Measurements from ENCODE around the gene GAB2. TPM values are rescaled to one million over a fixed set of nuclear protein-coding genes. Genes with fewer than 3 reads are reported as not detected.

Gene GAB2
- total and polyA plus RNA-seq, 2 donors (not counting 1 experiment from before 2014, with no cell fraction given) = 5.8 to 85.9 TPM

DNA sequence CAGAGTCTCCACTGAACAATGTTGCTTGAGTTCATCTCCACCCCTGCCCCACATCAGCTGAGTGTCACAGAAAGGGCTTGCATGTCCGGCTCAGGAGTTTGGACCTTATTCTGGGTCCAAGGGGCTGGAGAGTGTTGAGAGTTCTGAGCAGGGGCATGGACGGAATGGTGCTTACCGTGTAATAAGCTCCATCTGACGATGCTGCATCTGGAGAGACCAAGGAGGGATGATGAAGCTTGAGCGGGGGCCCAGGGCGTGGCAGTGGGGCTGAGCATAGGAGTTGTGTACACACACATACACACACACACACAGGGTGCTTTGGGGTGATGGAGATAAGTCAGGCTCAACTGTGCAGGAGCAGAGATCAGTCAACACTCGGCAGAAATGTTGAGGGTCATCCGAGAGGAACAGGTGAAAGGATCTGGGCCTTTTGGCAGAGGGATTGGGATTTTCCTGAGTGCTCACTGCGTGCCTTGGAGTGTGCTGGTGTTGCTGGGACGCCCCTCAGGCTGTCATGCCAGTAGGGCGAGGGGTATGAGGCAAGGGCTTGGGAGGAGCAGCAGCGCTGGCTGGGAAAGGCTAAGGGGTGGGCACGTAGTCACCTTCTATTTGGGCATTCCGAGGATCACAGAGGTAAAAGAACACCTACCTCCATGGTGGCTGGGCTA lies 226.6 kb downstream of the GAB2 start:
- H3K79me2 ChIP-seq (ENCODE audit: control insufficient read depth, insufficient read depth, low read length) = peaks cover 7% of the 10 kb centered on the region
- peaks cover 24 to 28% of the 10 kb centered on the region in 2 donors for H3K4me1 ChIP-seq (ENCODE audit: control insufficient read depth in 2 of 2, insufficient read depth in 2 of 2, low read length in 2 of 2)
- no peaks in the 10 kb centered on the region for H3K9me3 ChIP-seq (ENCODE audit: control extremely low read depth in 1 of 3, control insufficient read depth in 2 of 3, insufficient read depth in 1 of 3, low read length in 2 of 3)
- POLR2A ChIA-PET = no interaction called here
- no peak overlapping the region for H3K27ac ChIP-seq (ENCODE audit: low read length in 2 of 2)
- no peak overlapping the region for H2AFZ ChIP-seq (ENCODE audit: insufficient read depth, low read depth, low read length, poor library complexity, severe bottlenecking)
- Mint-ChIP-seq H3K27me3 (no peaks in the 10 kb centered on the region), H3K4me3 (no peak overlapping the region), H3K27ac (no peak overlapping the region), H3K4me1 (peaks cover 47% of the 10 kb centered on the region), H3K9me3 (ENCODE audit: insufficient read depth) (no peaks in the 10 kb centered on the region)
- H3K4me2 ChIP-seq (replicated peaks; ENCODE audit: low read depth, low read length, poor library complexity, severe bottlenecking) = no peak overlapping the region
- no peaks in the 10 kb centered on the region for H3K27me3 ChIP-seq (replicated peaks in 1 of 4; ENCODE audit: control extremely low read depth in 1 of 4, control insufficient read depth in 3 of 4, insufficient read depth in 4 of 4, low read length in 3 of 4)
- H3K9ac ChIP-seq (ENCODE audit: low read length) = no peak overlapping the region
- H3K36me3 ChIP-seq (replicated peaks in 1 of 2; ENCODE audit: control extremely low read depth in 1 of 2, control insufficient read depth in 1 of 2, extremely low read depth in 1 of 2, insufficient read depth in 2 of 2, low read length in 1 of 2) = no peaks in the 10 kb centered on the region
- H3K4me3 ChIP-seq (ENCODE audit: control extremely low read depth in 1 of 5, extremely low read depth in 1 of 5, insufficient read depth in 1 of 5, low read depth in 2 of 5, low read length in 4 of 5) = no peak overlapping the region
- TF ChIP-seq CTCF (IDR thresholded peaks at IDR 0.05) = no peak
- no peak for TF ChIP-seq EZH2 (IDR thresholded peaks at IDR 0.05; ENCODE audit: borderline replicate concordance, insufficient read depth, low read depth, low read length, poor library complexity, severe bottlenecking)
- ATAC-seq (ENCODE audit: low read depth) (no peak), DNase-seq (no peak)
- H4K20me1 ChIP-seq (ENCODE audit: control insufficient read depth, insufficient read depth, low read length, poor library complexity, severe bottlenecking) = no peaks in the 10 kb centered on the region
- WGBS (ENCODE audit: insufficient coverage) = 96% methylated on average over 8 of the region's 14 CpGs
- intact Hi-C loops (cut with micrococcal nuclease) = no loop called here
- CTCF ChIA-PET = interaction anchor here (0.6 kb wide), 1 partner anchor 12 kb away, joined by 3 read pairs; no protein-coding TSS in a partner anchor

DNA sequence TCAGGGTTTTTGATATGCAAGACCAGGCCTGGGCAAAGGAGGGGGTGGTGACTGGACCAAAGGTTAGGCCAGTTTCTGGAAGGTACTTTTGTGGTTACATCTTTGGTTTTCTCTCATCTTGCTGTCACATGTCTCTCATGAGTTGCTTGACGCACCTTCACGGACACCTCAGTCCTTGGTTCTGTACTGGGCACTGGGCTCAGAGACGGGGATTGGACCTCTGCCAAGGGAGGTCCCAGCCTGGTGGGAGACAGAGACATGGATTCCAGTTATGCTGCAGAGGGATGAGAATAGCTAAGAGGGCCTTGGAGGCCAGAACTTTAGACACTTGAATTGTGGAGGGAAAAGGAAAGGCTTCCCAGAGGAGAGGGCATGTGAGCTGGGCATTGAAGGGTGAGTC lies 227.2 kb downstream of the GAB2 start:
- Histone ChIP-seq H3K4me3 (ENCODE audit: control extremely low read depth in 1 of 5, extremely low read depth in 1 of 5, insufficient read depth in 1 of 5, low read depth in 2 of 5, low read length in 4 of 5) (no peak overlapping the region), H3K36me3 (replicated peaks in 1 of 2; ENCODE audit: control extremely low read depth in 1 of 2, control insufficient read depth in 1 of 2, extremely low read depth in 1 of 2, insufficient read depth in 2 of 2, low read length in 1 of 2) (no peaks in the 10 kb centered on the region), H3K79me2 (ENCODE audit: control insufficient read depth, insufficient read depth, low read length) (peaks cover 7% of the 10 kb centered on the region), H3K27me3 (replicated peaks in 1 of 4; ENCODE audit: control extremely low read depth in 1 of 4, control insufficient read depth in 3 of 4, insufficient read depth in 4 of 4, low read length in 3 of 4) (no peaks in the 10 kb centered on the region), H3K9ac (ENCODE audit: low read length) (no peak overlapping the region), H3K4me2 (replicated peaks; ENCODE audit: low read depth, low read length, poor library complexity, severe bottlenecking) (no peak overlapping the region), H2AFZ (ENCODE audit: insufficient read depth, low read depth, low read length, poor library complexity, severe bottlenecking) (no peak overlapping the region), H3K9me3 (ENCODE audit: control extremely low read depth in 1 of 3, control insufficient read depth in 2 of 3, insufficient read depth in 1 of 3, low read length in 2 of 3) (no peaks in the 10 kb centered on the region), H4K20me1 (ENCODE audit: control insufficient read depth, insufficient read depth, low read length, poor library complexity, severe bottlenecking) (no peaks in the 10 kb centered on the region), H3K4me1 (ENCODE audit: control insufficient read depth in 2 of 2, insufficient read depth in 2 of 2, low read length in 2 of 2) (peaks cover 24 to 28% of the 10 kb centered on the region in 2 donors), H3K27ac (ENCODE audit: low read length in 2 of 2) (no peak overlapping the region)
- WGBS (ENCODE audit: insufficient coverage) = 87% methylated on average over 3 of the region's 3 CpGs
- H3K9me3 Mint-ChIP-seq (ENCODE audit: insufficient read depth) = no peaks in the 10 kb centered on the region
- TF ChIP-seq CTCF (IDR thresholded peaks at IDR 0.05) (no peak), EZH2 (IDR thresholded peaks at IDR 0.05; ENCODE audit: borderline replicate concordance, insufficient read depth, low read depth, low read length, poor library complexity, severe bottlenecking) (no peak)
- intact Hi-C loops (cut with micrococcal nuclease) = no loop called here
- no peak for DNase-seq
- H3K27me3 Mint-ChIP-seq = no peaks in the 10 kb centered on the region
- no peak for ATAC-seq (ENCODE audit: low read depth)
- ChIA-PET CTCF (interaction anchor here (1.7 kb wide), 1 partner anchor 383 kb away, joined by 5 read pairs; no protein-coding TSS in a partner anchor), POLR2A (no interaction called here)
- no peak overlapping the region for H3K27ac Mint-ChIP-seq
- H3K4me3 Mint-ChIP-seq = peak overlapping the region; percentile 16
- H3K4me1 Mint-ChIP-seq = peaks cover 47% of the 10 kb centered on the region
